ENCODE results near the gene SAG.
"Not testable (repeated sequence)": the region's sequence is repeated elsewhere in the genome, so short reads cannot be mapped to it uniquely, and the experiment has no call there.

Gene SAG

GRCh38 chr2:233358947-233359346 lies 51.3 kb downstream of the SAG start:
- DNase-seq, result no peak

DNA sequence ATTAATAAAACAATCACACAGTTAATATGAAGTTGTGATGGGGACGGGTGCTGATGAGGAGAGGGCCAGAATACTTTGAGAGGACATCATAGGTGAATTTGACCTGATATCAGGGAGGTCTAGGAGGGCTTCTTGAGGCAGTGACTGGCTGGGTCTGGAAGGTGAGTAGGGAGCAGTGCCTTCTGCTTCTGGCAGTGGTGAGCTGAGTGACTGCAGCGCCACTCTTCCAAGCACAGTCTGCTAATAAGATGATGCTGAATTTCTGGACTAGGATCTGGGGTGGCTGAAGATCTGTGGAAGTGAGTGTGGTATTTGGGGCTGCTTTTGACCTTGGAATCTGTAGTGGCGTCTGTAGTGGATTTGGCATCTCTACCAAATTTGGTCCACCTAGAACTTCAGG lies 52.2 kb downstream of the SAG start:
- no peak for DNase-seq

DNA sequence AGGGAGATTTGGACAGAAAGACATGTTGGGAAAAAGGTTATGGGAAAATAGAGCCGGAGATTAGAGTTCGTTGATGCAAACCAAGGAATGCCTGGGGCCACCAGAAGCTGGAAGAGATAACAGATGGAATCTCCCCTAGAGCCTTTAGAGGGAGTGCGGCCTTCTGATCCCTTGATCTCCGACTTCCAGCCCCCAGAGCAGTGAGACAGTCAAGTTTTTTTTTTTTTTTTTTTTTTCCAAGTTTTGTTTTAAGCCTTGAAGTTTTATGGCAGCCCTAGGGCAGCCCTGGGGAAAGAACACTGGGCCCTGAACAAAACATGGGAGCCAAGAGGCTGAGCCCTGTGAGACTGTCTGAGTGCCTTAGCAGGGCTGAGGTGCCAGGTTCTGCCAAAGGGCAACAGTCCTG lies 53.2 kb downstream of the SAG start:
- no peak for DNase-seq

GRCh38 chr2:233361297-233361696 lies 53.7 kb downstream of the SAG start:
- DNase-seq, result no peak

- no peak for DNase-seq
Measured at GRCh38 chr2:233362742-233363141, 55.1 kb downstream of the SAG start.

DNA sequence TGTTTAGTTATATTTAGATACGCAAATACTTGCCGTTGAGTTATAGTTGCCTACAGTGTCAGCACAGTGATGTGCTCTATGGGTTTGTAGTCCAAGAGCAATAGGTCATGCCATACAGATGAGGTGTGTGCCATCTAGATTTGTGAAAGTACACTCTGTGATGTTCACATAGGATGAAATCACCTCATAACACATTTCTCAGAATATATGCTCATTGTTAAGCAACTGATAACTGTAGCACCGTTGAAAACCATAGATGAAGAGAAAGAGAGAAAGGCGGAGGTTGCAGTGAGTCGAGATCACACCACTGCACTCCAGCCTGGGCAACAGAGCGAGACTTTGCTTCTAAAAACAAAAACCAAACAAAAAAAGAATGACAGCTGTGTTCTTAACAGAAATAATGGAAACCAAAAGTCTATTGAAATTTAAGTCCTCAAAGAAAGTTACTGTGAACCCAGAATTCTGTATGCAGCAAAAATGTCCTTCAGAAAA lies 56.2 kb downstream of the SAG start:
- no peak for DNase-seq

DNA sequence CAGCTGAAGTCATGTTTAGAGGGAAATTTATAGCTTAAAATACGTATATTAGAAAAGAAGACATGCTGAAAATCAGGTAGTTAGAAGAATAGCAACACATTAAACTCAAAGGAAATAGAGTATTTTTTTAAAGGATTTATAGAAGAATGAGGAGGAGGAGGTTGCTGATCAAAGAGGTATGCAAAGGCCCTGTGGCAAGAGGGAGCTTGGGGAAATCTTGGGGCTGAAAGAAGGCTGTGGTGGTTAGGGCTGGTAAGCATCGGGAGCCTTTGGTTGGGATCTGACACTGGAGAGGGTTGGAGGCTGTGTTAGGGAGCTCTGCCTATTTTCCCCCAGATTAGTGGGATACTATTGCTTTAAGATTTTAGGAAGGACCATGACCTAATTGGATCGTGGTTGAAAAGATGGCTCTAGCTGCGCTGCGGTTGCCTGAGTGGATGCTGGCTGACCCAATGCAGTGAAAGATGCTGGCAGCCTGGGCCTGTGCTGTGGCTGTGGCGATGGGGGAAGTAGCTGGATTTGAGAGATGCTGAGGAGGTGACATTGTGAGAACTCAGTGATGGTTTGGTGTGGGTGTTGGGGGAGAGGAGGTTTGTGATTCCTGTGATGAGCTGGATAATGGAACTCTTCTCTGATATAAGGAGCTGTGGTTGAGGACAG lies 58.4 kb downstream of the SAG start:
- DNase-seq, result no peak

- DNase-seq, result no peak
Measured at GRCh38 chr2:233367586-233367985, 60.0 kb downstream of the SAG start.

GRCh38 chr2:233368756-233369155 lies 61.1 kb downstream of the SAG start:
- DNase-seq, result no peak

- no peak for DNase-seq
Measured at GRCh38 chr2:233369462-233369861, 61.8 kb downstream of the SAG start.

DNA sequence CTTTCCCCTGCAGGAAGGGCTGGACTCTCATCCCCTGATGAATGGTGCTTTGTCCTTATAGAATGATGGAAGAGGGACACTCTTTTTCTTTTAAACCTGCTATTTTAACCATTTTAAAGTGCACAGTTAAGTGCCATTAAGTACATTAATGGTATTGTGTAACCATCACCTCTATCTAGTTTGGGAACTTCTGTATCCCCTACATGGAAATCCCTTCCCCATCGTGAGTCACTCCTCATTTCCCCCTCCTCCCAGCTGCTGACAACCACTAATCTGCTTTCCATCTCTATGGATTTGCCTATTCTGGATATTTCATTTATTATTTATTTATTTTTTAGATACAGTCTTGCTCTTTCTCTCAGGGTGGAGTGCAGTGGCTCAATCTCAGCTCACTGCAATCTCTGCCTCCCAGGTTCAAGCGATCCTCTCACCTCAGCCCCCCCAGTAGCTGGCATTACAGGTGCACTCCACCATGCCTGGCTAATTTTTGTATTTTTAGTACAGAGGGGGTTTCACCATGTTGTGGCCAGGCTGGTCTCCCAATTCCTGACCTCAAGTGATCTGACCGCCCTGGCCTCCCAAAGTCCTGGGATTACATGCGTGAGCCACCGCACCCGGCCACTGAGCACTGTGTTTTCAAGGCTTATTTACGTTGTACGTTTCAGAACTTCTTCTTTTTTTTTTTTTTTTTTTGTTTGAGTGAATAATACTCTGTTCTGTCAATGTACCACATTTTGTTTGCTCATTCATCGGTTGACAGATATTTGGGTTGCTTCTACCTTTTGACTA lies 62.5 kb downstream of the SAG start:
- DNase-seq, result no peak

DNA sequence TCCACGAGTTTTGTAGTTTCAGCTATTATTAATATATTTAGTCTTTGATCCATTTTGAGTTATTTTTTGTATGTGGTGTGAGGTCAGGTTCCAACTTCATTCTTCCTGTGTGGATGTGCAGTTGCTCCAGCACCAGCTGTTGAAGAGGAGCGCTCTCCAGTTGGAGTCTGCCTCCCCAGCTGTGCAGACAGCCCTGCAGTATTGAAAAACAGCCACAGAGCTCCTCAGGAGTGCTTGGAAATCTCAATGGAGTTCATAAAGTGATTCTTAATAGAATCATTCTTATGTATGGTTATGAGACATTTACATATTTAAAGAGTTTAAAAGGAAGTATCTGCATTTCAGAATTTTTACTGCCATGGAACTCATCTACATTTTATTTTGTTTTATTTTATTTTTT lies 64.0 kb downstream of the SAG start:
- no peak for DNase-seq

DNA sequence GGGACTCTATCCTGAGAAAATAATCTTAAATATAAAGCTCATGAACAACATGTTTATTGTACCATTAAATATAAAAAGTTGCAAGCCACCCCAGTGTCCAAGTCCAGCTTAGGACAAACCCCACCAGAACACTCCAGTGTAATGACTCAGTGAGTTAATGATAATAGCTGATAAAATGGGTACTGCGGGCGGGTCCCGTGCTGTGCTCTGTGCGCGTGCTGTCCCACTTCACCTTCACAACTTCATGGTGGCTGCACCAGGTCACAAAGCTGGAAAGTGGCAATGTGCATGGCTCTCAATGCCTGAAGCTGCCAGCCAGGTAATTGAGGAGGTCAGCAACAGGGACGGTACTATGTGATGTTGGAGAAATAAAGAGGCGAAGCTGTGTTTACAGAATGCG lies 65.2 kb downstream of the SAG start:
- no peak for DNase-seq

DNA sequence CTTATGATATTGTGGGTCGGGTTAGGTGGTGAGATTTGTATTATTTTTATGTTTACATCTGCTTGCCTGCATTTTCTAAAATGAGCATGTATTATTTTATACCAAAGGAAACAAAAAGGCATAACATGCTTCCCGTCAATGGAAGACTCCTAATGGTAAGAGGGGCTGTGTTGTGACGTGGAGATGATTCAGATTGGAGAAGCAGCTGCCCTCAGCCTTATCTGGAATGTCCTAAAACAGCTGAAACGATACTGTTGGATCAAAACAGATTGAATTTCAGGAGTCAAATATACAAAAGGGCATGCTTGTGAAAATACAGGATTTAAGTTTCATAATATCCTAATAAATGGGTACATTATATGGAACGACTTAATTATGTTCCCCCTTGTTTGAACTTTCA lies 65.7 kb downstream of the SAG start:
- DNase-seq, result no peak

- not testable (repeated sequence) for DNase-seq
Measured at GRCh38 chr2:233374776-233375175, 67.2 kb downstream of the SAG start.

DNA sequence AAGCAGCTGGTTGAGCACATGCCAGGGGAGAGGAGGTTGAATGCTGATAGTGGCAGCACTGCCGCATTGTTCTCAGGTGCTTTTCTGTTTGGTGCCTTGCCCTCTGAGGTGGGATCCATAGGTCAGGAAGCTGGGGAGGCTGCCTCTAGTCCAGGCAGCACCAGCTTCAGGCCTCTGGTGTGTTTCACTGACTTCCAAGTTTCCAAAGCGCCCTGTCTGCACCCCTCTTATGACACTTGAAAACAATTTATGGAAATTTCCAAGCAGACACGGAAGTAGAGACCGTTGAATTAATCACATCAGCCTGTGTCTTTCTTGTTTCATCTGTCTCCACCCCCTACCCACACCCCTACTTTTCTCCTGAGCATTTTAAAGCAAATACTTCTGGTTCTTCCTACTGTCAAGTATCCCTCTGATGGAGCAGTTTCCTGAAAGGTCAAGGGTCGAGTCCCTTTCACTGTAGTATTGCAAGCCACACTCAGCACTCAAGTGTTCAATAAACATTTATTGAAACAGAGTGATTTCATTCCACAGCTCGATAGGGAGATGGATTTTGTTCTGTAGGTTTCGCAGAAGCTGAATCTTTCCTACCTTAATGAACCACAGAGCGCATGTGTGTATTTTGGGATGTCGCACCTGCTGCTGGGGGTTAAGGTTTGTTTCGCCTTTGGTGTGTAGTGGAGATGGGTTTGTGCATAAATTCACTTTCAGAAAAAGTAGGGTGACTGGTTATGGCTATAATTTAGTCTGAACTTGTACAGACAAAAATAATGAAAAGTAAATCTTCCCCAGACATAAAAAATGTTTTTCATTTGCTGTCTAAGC lies 68.1 kb downstream of the SAG start:
- DNase-seq, result no peak

GRCh38 chr2:233379034-233379433 lies 71.4 kb downstream of the SAG start:
- DNase-seq, result no peak

DNA sequence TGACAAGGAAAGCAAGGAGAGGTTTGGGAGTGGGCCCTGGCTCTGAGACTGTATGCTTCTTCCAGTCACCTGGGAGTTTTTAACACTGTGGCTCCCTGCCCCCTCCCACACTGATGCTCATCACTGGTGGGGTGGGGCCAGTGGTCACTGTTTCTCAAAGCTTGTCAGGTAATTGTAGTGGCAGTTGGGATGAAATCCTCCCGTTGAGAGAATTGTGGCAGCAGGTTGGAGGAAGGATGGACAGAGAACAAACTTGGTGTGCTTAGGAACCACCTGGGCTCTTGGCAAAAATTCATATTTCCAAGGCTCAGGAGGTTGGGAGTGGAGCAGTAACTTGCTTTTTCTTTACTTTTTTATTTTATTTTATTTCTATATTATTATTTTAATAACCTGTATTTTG lies 71.8 kb downstream of the SAG start:
- no peak for DNase-seq

DNA sequence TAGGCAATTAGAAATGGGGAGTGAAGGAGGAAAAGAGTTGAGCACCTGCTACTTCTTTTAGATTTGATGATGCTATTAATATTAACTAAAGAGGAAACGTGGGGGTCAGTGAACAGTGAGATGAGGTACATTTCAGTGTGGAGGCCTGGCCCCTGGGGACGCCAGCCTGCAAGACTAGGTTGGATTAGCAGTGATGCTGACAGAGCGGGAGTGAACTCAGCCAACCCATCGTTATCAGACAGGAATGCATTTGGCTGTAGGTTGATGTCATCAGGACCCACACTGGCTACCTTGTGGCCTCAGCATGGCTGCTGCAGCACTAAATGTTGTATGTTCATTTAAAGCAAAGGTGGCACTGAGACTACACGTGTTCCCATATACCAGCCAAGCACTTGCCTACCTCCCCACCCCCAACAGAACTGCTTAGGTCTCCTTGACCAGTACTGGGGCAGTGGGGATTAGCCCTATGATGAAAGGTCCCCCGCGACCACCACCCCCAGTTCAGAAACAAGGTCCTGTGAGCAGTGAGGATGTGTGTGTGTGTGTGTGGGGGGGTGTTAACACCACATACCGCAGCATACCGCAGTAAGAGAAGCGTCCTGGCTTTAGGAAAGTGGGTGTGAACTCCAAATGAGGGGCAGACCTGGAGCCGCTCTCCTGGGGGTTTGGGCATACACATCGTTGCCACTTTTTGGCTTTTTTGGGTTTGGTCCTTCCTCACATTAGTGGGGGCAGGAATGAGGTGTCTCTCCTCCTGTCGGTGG lies 72.7 kb downstream of the SAG start:
- no peak for DNase-seq

- DNase-seq, result no peak
Measured at GRCh38 chr2:233380995-233381637, 73.5 kb downstream of the SAG start.

GRCh38 chr2:233381638-233381995 lies 74.0 kb downstream of the SAG start:
- no peak for DNase-seq

DNA sequence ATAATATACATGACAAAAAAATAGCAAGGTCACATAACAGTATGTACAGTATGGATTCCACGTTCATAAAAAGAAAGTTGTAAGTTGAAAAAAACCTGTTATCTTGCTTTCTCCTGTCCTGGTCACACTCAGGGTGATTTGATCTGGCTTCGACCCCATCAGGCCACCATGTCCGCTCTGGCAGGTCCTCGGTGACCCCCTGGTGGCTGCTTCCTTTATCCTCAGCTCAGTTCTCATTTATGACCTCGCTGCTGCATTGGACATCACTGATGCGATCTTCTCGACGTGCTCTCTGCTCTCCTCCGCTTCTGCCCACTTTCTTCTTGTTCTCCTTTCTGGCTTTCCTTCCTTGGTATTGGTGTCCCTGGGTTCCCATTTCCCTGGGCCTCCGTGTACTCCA lies 76.4 kb downstream of the SAG start:
- DNase-seq, result no peak
